ENCODE data around the gene SLC17A7.

Gene SLC17A7

DNA sequence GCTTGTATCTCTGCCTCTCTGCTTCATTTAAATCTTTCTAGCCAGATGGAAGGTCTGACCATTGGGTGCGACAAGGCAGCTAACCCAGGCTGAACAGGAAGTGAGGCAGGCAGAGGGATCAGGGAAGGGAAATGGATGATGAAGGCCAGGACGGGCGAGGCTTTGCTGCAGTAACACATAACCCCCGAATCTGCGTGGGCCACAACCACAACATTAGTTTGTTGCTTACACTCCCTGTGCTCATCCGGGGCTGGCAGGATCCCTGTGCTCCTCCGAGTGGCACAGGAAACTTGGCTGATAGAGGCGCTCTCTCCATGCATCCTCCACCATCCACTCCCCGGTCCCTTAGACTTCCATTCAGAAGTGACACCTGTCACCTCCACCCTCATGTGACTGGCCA, 31.6 kb upstream of the SLC17A7 start:
- no peak overlapping the region for H3K4me3 ChIP-seq (ENCODE audit: low read depth, low read length)

DNA sequence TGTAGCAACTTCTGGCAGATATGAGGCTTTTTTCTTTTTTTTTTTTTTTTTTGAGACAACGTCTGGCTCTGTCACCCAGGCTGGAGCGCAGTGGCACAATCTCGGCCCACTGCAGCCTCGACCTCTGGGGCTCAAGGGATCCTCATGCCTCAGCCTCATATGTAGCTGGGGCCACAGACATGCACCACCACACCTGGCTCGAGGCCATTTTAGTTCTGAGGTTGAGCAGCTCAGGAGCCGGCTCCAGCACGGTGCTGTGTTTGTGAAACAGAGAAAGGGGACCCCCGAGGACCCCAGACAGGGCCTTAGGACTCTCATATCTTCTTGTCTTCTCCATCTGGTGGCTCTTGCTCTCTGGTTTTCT, 29.3 kb upstream of the SLC17A7 start:
- TF ChIP-seq, protein P1, sequence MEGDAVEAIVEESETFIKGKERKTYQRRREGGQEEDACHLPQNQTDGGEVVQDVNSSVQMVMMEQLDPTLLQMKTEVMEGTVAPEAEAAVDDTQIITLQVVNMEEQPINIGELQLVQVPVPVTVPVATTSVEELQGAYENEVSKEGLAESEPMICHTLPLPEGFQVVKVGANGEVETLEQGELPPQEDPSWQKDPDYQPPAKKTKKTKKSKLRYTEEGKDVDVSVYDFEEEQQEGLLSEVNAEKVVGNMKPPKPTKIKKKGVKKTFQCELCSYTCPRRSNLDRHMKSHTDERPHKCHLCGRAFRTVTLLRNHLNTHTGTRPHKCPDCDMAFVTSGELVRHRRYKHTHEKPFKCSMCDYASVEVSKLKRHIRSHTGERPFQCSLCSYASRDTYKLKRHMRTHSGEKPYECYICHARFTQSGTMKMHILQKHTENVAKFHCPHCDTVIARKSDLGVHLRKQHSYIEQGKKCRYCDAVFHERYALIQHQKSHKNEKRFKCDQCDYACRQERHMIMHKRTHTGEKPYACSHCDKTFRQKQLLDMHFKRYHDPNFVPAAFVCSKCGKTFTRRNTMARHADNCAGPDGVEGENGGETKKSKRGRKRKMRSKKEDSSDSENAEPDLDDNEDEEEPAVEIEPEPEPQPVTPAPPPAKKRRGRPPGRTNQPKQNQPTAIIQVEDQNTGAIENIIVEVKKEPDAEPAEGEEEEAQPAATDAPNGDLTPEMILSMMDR (IDR thresholded peaks at IDR 0.05; ENCODE audit: low read depth, low read length, missing control alignments), result no peak
- Histone ChIP-seq H3K4me3 (ENCODE audit: low read depth, low read length) (no peak overlapping the region), H3K27ac (no peak overlapping the region), H3K27me3 (replicated peaks) (no peaks in the 10 kb centered on the region), H3K36me3 (replicated peaks) (peaks cover 10% of the 10 kb centered on the region)
- in situ Hi-C loops (cut with HindIII; ENCODE audit: low pct_ligation_motif_present, low sequenced_read_pairs), result no loop called here
- DNase-seq, result no peak

More for the DNA sequence above, 31.6 kb upstream of the SLC17A7 start:
- no peak overlapping the region for H3K27ac ChIP-seq
- peaks cover 6% of the 10 kb centered on the region for H3K36me3 ChIP-seq (replicated peaks)
- H3K27me3 ChIP-seq (replicated peaks), result no peaks in the 10 kb centered on the region
- DNase-seq, result no peak
- TF ChIP-seq, protein P1 (IDR thresholded peaks at IDR 0.05; ENCODE audit: low read depth, low read length, missing control alignments), result no peak
- in situ Hi-C loops (cut with HindIII; ENCODE audit: low pct_ligation_motif_present, low sequenced_read_pairs), result no loop called here

DNA sequence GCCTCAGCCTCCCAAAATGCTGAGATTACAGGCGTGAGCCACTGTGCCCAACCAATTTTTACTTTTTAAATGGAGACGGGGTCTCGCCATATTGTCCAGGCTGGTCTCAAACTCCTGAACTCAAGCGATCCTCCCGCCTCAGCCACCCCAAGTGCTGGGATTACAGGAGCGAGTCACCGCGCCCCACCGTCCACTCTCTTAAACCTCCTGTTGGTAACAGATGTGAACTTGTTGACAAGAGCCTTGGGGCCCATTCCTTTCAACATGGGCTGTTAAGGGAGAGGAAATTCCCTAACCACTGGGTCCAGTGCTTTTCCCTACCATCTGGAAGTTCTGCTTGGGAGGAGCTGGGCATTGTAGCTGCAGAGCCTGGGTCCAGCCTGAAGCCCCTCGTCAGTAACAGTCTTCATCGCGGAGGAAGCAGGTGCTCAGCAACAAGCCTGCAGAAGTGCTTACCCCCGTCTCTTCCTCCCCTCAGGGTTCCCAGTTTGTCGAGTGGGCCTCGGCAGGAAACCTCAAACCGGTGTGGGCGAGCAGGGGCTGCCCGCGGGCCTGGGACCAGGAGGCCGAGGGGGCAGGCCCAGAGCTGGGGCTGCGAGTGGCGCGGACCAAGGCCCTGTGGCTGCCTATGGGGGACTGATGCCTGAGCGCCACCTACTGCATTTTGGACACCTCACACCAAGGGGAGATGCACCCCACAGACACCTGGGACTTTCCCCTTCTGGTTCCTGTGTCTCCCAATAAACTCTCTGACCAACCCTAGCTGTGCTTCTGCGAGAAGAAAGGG, 28.7 kb upstream of the SLC17A7 start:
- no peak for DNase-seq
- Histone ChIP-seq H3K27ac (no peak overlapping the region), H3K4me3 (ENCODE audit: low read depth, low read length) (no peak overlapping the region), H3K27me3 (replicated peaks) (no peaks in the 10 kb centered on the region), H3K36me3 (replicated peaks) (peaks cover 10% of the 10 kb centered on the region)
- TF ChIP-seq, protein P1 (IDR thresholded peaks at IDR 0.05; ENCODE audit: low read depth, low read length, missing control alignments), result peak; percentile 16
- in situ Hi-C loops (cut with HindIII; ENCODE audit: low pct_ligation_motif_present, low sequenced_read_pairs), result no loop called here

DNA sequence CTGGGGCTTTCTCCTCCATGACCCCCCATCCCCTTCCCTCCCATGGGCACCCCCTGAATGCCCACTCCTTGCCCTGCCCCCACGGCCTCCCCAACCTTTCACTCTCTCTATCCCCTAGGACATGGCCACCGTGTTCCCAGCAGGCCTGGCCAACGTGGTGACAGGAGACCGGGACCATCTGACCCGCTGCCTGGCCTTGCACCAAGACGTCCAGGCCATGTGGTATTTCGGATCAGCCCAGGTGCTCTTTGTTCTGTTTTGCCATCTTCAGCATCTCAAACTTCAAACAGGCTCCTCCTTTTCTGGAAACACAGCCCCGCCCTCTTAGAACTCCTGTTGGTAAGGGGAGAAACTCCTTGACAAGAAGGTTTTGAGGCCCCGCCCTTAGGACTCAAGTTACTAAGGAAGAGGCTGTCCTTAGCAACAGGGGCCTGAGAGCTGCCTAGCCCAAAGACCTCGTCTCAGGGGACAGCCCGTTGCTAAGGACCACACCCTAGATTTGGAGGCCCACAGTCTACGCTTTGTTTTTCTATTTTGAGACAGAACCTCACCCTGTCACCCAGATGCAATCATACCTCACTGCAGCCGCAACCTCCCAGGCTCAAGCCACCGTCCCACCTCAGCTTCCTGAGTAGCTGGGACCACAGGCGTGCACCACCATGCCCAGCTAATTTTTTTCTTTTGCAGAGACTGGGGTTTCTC, 27.6 kb upstream of the SLC17A7 start:
- Histone ChIP-seq H3K27me3 (replicated peaks) (no peaks in the 10 kb centered on the region), H3K4me3 (ENCODE audit: low read depth, low read length) (no peak overlapping the region), H3K27ac (no peak overlapping the region), H3K36me3 (replicated peaks) (peaks cover 10% of the 10 kb centered on the region)
- in situ Hi-C loops (cut with HindIII; ENCODE audit: low pct_ligation_motif_present, low sequenced_read_pairs), result no loop called here
- no peak for DNase-seq
- TF ChIP-seq, protein P1 (IDR thresholded peaks at IDR 0.05; ENCODE audit: low read depth, low read length, missing control alignments), result no peak

DNA sequence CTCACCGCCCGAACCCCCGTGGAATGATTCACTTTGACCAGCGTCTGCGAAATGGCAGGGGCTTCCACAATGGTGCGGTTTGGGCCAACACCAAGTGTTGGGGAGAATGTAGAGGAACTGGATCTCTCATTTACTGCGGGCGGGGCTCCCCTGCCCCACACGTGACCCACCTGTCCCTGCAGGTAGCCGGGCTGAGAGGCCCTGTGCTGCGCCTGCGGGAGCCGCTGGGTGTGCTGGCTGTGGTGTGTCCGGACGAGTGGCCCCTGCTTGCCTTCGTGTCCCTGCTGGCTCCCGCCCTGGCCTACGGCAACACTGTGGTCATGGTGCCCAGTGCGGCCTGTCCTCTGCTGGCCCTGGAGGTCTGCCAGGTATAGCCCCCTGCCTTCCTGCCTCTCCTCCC, 26.9 kb upstream of the SLC17A7 start:
- Histone ChIP-seq H3K4me3 (ENCODE audit: low read depth, low read length) (no peak overlapping the region), H3K36me3 (replicated peaks) (peaks cover 10% of the 10 kb centered on the region), H3K27me3 (replicated peaks) (no peaks in the 10 kb centered on the region), H3K27ac (no peak overlapping the region)
- in situ Hi-C loops (cut with HindIII; ENCODE audit: low pct_ligation_motif_present, low sequenced_read_pairs), result no loop called here
- no peak for DNase-seq
- TF ChIP-seq, protein P1 (IDR thresholded peaks at IDR 0.05; ENCODE audit: low read depth, low read length, missing control alignments), result no peak

All from brain microvascular endothelial cell (primary cell).